WTC11 (cell line): ENCODE measurements around the gene SGCD. TPM values are rescaled to one million over a fixed set of nuclear protein-coding genes. Genes with fewer than 3 reads are reported as not detected.

Source experiments
- ATAC-seq: fragments of 200-7000 bp; cut with Tn5 transposase; 2 replicates; pipeline ENCODE4 v1.10.0; 2021; ENCODE audit warnings: mild to moderate bottlenecking, moderate library complexity
- CTCF ChIA-PET: fragments of 300-600 bp; sonication (Branson Sonifier 250); formaldehyde crosslinking; loops from one replicate; lab custom pipeline; 2021; ENCODE audit warnings: antibody characterized with exemption; lab: Charles Lee
- POLR2A ChIA-PET: fragments of 350-600 bp; sonication (Branson Sonifier 250); formaldehyde crosslinking; loops from one replicate; lab custom pipeline; 2021; ENCODE audit warnings: antibody characterized with exemption; lab: Charles Lee
- DNase-seq: peaks from one replicate; pipeline ENCODE4 v3.0.0; 2021; ENCODE audit warnings: low spot score
- H3K27ac Mint-ChIP-seq: 2 replicates; pipeline ENCODE4 v1.8.0; 2021; ENCODE audit warnings: mixed read lengths
- H3K27me3 Mint-ChIP-seq: 2 replicates; pipeline ENCODE4 v1.8.0; 2021; ENCODE audit warnings: low read depth, mild to moderate bottlenecking, moderate library complexity, mixed read lengths
- H3K36me3 Mint-ChIP-seq: 2 replicates; pipeline ENCODE4 v1.8.0; 2021; ENCODE audit warnings: mixed read lengths
- H3K4me1 Mint-ChIP-seq: 2 replicates; pipeline ENCODE4 v1.8.0; 2022; ENCODE audit warnings: mixed read lengths
- H3K4me3 Mint-ChIP-seq: 2 replicates; pipeline ENCODE4 v1.8.0; 2021; ENCODE audit warnings: mild to moderate bottlenecking, moderate library complexity, mixed read lengths
- H3K9me3 Mint-ChIP-seq: 2 replicates; pipeline ENCODE4 v1.8.0; 2021; ENCODE audit warnings: mixed read lengths
- AR ChIP-seq: fragments of 250-450 bp; sonication (Bioruptor Pico); IDR thresholded peaks from 2 replicates; pipeline ENCODE4 v1.9.0; 2021; ENCODE audit warnings: mild to moderate bottlenecking
- CDX4 ChIP-seq: fragments of 250-450 bp; sonication (Bioruptor Pico); IDR thresholded peaks from 2 replicates; pipeline ENCODE4 v1.9.0; 2021; ENCODE audit warnings: moderate library complexity, mild to moderate bottlenecking, inconsistent platforms, borderline replicate concordance
- EMX1 ChIP-seq: fragments of 250-450 bp; sonication (Bioruptor Pico); IDR thresholded peaks from 2 replicates; pipeline ENCODE4 v1.8.0; 2021; ENCODE audit warnings: mild to moderate bottlenecking
- ERG ChIP-seq: fragments of 250-450 bp; sonication (Bioruptor Pico); IDR thresholded peaks from 2 replicates; pipeline ENCODE4 v1.8.0; 2021; ENCODE audit warnings: mild to moderate bottlenecking
- ETV6 ChIP-seq: sonication (generic); formaldehyde crosslinking; IDR thresholded peaks from 2 replicates; pipeline ENCODE4 v1.8.1; 2022; ENCODE audit warnings: mild to moderate bottlenecking, missing genetic modification reagents
- FOXJ3 ChIP-seq: sonication (generic); formaldehyde crosslinking; IDR thresholded peaks from 2 replicates; pipeline ENCODE4 v1.9.0; 2021; ENCODE audit warnings: missing genetic modification reagents, mild to moderate bottlenecking, borderline replicate concordance
- FOXK1 ChIP-seq: sonication (generic); formaldehyde crosslinking; IDR thresholded peaks from 2 replicates; pipeline ENCODE4 v1.8.0; 2022; ENCODE audit warnings: mild to moderate bottlenecking, moderate library complexity, missing genetic modification reagents
- GABPB1 ChIP-seq: sonication (generic); formaldehyde crosslinking; IDR thresholded peaks from 2 replicates; pipeline ENCODE4 v1.8.1; 2023; ENCODE audit warnings: mild to moderate bottlenecking, missing genetic modification reagents
- GTF2I ChIP-seq: fragments of 250-450 bp; sonication (Bioruptor Pico); conservative IDR thresholded peaks from 2 replicates; pipeline ENCODE4 v1.4.0; 2021; ENCODE audit warnings: mild to moderate bottlenecking
- KAT7 ChIP-seq: sonication (generic); formaldehyde crosslinking; IDR thresholded peaks from 2 replicates; pipeline ENCODE4 v1.8.1; 2023; ENCODE audit warnings: missing genetic modification reagents, mild to moderate bottlenecking, borderline replicate concordance
- MAX ChIP-seq: sonication (generic); formaldehyde crosslinking; IDR thresholded peaks from 2 replicates; pipeline ENCODE4 v1.8.0; 2022; ENCODE audit warnings: mild to moderate bottlenecking, missing genetic modification reagents
- MLX ChIP-seq: sonication (generic); formaldehyde crosslinking; IDR thresholded peaks from 2 replicates; pipeline ENCODE4 v1.8.1; 2023; ENCODE audit warnings: mild to moderate bottlenecking, missing genetic modification reagents, moderate library complexity
- MXD4 ChIP-seq: fragments of 250-450 bp; sonication (Bioruptor Pico); IDR thresholded peaks from 2 replicates; pipeline ENCODE4 v1.8.0; 2021; ENCODE audit warnings: mild to moderate bottlenecking, moderate library complexity, borderline replicate concordance
- NR2C2 ChIP-seq: sonication (generic); formaldehyde crosslinking; IDR thresholded peaks from 2 replicates; pipeline ENCODE4 v1.8.0; 2022; ENCODE audit warnings: mild to moderate bottlenecking, missing genetic modification reagents
- PREB ChIP-seq: sonication (generic); formaldehyde crosslinking; IDR thresholded peaks from 2 replicates; pipeline ENCODE4 v1.8.1; 2022; ENCODE audit warnings: mild to moderate bottlenecking, missing genetic modification reagents, moderate library complexity, borderline replicate concordance
- SMAD4 ChIP-seq: sonication (generic); formaldehyde crosslinking; IDR thresholded peaks from 2 replicates; pipeline ENCODE4 v1.8.0; 2022; ENCODE audit warnings: mild to moderate bottlenecking, missing genetic modification reagents
- TEAD4 ChIP-seq: sonication (generic); formaldehyde crosslinking; IDR thresholded peaks from 2 replicates; pipeline ENCODE4 v1.8.0; 2022; ENCODE audit warnings: mild to moderate bottlenecking, missing genetic modification reagents
- ZNF219 ChIP-seq: sonication (generic); formaldehyde crosslinking; IDR thresholded peaks from 2 replicates; pipeline ENCODE4 v1.8.0; 2023; ENCODE audit warnings: missing genetic modification reagents, mild to moderate bottlenecking, borderline replicate concordance
- ZNF263 ChIP-seq: sonication (generic); formaldehyde crosslinking; IDR thresholded peaks from 2 replicates; pipeline ENCODE4 v1.8.1; 2022; ENCODE audit warnings: low read depth, mild to moderate bottlenecking, moderate library complexity, missing genetic modification reagents
- ZNF317 ChIP-seq: sonication (generic); formaldehyde crosslinking; IDR thresholded peaks from 2 replicates; pipeline ENCODE4 v1.8.1; 2023; ENCODE audit warnings: low read depth, mild to moderate bottlenecking, moderate library complexity, missing genetic modification reagents, borderline replicate concordance
- ZNF512 ChIP-seq: sonication (generic); formaldehyde crosslinking; IDR thresholded peaks from 2 replicates; pipeline ENCODE4 v1.8.1; 2022; ENCODE audit warnings: missing genetic modification reagents, borderline replicate concordance
- ZNF532 ChIP-seq: fragments of 250-450 bp; sonication (Bioruptor Pico); IDR thresholded peaks from 2 replicates; pipeline ENCODE4 v1.9.0; 2021; ENCODE audit warnings: mild to moderate bottlenecking, borderline replicate concordance
- total RNA-seq: library from RNA; stranded (reverse); gene quantifications from 3 replicates; pipeline ENCODE4 v1.2.3, GENCODE V29; 2021

Gene SGCD
- total RNA-seq, 1 experiment from 2014 or later: 0.33 TPM

GRCh38 chr5:156420665-156421064 lies 93.7 kb downstream of the SGCD start:
- no peak overlapping the region for H3K4me3 Mint-ChIP-seq
- H3K36me3 Mint-ChIP-seq: no peaks in the 10 kb centered on the region
- TF ChIP-seq GTF2I (no peak), KAT7 (CRISPR knock-in tag) (no peak), ZNF317 (CRISPR knock-in tag) (no peak), NR2C2 (no peak), MLX (CRISPR knock-in tag) (no peak), TEAD4 (CRISPR knock-in tag) (no peak), ETV6 (no peak), ZNF263 (CRISPR knock-in tag) (no peak), PREB (CRISPR knock-in tag) (no peak), MXD4 (CRISPR knock-in tag) (no peak), ZNF532 (CRISPR knock-in tag) (no peak), MAX (CRISPR knock-in tag) (no peak)
- ChIA-PET CTCF (no interaction called here), POLR2A (no interaction called here)
- H3K9me3 Mint-ChIP-seq: peaks cover 15% of the 10 kb centered on the region
- peaks cover 25% of the 10 kb centered on the region for H3K4me1 Mint-ChIP-seq
- H3K27ac Mint-ChIP-seq: no peak overlapping the region
- DNase-seq: no peak
- peaks cover 3% of the 10 kb centered on the region for H3K27me3 Mint-ChIP-seq
- ATAC-seq: no peak

GRCh38 chr5:156421798-156422197 lies 94.8 kb downstream of the SGCD start:
- POLR2A ChIA-PET: no interaction called here
- H3K4me1 Mint-ChIP-seq: peaks cover 24% of the 10 kb centered on the region
- CTCF ChIA-PET: no interaction called here
- H3K27ac Mint-ChIP-seq: no peak overlapping the region
- H3K27me3 Mint-ChIP-seq: peaks cover 3% of the 10 kb centered on the region
- DNase-seq (no peak), ATAC-seq (peak; percentile 41; the same call in 1 of the 2 replicates)
- H3K36me3 Mint-ChIP-seq: no peaks in the 10 kb centered on the region
- H3K4me3 Mint-ChIP-seq: no peak overlapping the region
- TF ChIP-seq EMX1 (CRISPR knock-in tag) (no peak), FOXJ3 (CRISPR knock-in tag) (no peak), ZNF512 (no peak), AR (no peak), ERG (no peak), GABPB1 (CRISPR knock-in tag) (no peak), TEAD4 (CRISPR knock-in tag) (no peak), ZNF219 (CRISPR knock-in tag) (no peak), SMAD4 (CRISPR knock-in tag) (no peak), CDX4 (no peak), FOXK1 (CRISPR knock-in tag) (no peak)
- peaks cover 18% of the 10 kb centered on the region for H3K9me3 Mint-ChIP-seq
